HG02970 (cell line): ENCODE data around the gene CCR5.

ENCODE experiments used
- ATAC-seq: cut with Tn5 transposase; IDR thresholded peaks from one replicate; pipeline ENCODE4 v1.9.1; 2021; ENCODE audit warnings: mild to moderate bottlenecking, moderate library complexity, moderate number of reproducible peaks; ENCODE audit not compliant: unreplicated experiment, low FRiP score

CCR5 gene

GRCh38 chr3:46405301-46406019, 34.7 kb downstream of the CCR5 start:
- no peak for ATAC-seq

GRCh38 chr3:46406443-46406787, 35.7 kb downstream of the CCR5 start:
- no peak for ATAC-seq

GRCh38 chr3:46406788-46407611, 36.3 kb downstream of the CCR5 start, which contains the start of the genes CCR5AS and CCRL2:
Gene CCR5AS, minus strand, starts transcription at chr3:46407066.
Gene CCRL2, plus strand, starts transcription at chr3:46407259. Its CDS starts 821 bp downstream, at chr3:46408080.
- no peak for ATAC-seq

- ATAC-seq: no peak
These were observed 37.2 kb downstream of the CCR5 start for GRCh38 chr3:46407970-46408369.

GRCh38 chr3:46408853-46409252, 38.1 kb downstream of the CCR5 start:
- ATAC-seq: no peak

GRCh38 chr3:46409739-46410489, 39.2 kb downstream of the CCR5 start:
- no peak for ATAC-seq

GRCh38 chr3:46410669-46411068, 39.9 kb downstream of the CCR5 start:
- ATAC-seq: no peak

- no peak for ATAC-seq
These were observed 40.5 kb downstream of the CCR5 start for GRCh38 chr3:46411271-46411670.

- ATAC-seq: no peak
These were observed 42.1 kb downstream of the CCR5 start for GRCh38 chr3:46412786-46413298.

- no peak for ATAC-seq
These were observed 43.2 kb downstream of the CCR5 start for GRCh38 chr3:46413951-46414350.

GRCh38 chr3:46414739-46415138, 44.0 kb downstream of the CCR5 start:
- no peak for ATAC-seq

GRCh38 chr3:46416125-46416810, 45.5 kb downstream of the CCR5 start:
- no peak for ATAC-seq

GRCh38 chr3:46416811-46417510, 46.2 kb downstream of the CCR5 start:
- no peak for ATAC-seq

GRCh38 chr3:46417841-46418611, 47.3 kb downstream of the CCR5 start:
- no peak for ATAC-seq

- ATAC-seq: no peak
These were observed 49.1 kb downstream of the CCR5 start for GRCh38 chr3:46419816-46420215.

- ATAC-seq: no peak
These were observed 50.2 kb downstream of the CCR5 start for GRCh38 chr3:46420931-46421330.

GRCh38 chr3:46422617-46423016, 51.9 kb downstream of the CCR5 start:
- no peak for ATAC-seq

- ATAC-seq: no peak
These were observed 52.8 kb downstream of the CCR5 start for GRCh38 chr3:46423588-46423987.
